ENCODE data around the gene FOXP1.

FOXP1 gene

DNA sequence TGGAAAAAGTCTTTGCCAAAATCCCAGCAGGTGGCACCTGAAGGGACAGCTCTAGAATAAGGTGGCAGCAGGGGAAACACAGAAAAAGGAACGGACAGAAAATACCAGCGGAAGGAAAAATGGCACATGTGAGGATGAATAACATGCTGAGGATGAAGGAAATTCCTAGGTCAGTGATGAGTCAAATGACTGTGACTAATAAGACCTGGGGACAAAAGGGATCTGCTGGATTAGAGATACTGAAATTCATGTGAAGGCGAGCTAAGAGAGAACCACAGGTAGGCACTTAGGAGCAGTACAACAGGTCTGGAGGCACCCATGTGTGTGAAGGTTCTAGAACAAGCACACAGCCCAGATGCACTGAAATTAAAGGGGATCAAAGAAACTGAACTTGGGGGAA, 482.5 kb downstream of the FOXP1 start:
- peaks cover 0 to 84% (median 57%) of the 10 kb centered on the region in 4 donors for H3K4me1 ChIP-seq
- no peaks in the 10 kb centered on the region for H3K27me3 ChIP-seq
- H3K27ac ChIP-seq = peak overlapping the region; percentile 48 to 69
- no peak overlapping the region for H3K4me3 ChIP-seq
- DNase-seq = no peak
- TF ChIP-seq, protein P1, sequence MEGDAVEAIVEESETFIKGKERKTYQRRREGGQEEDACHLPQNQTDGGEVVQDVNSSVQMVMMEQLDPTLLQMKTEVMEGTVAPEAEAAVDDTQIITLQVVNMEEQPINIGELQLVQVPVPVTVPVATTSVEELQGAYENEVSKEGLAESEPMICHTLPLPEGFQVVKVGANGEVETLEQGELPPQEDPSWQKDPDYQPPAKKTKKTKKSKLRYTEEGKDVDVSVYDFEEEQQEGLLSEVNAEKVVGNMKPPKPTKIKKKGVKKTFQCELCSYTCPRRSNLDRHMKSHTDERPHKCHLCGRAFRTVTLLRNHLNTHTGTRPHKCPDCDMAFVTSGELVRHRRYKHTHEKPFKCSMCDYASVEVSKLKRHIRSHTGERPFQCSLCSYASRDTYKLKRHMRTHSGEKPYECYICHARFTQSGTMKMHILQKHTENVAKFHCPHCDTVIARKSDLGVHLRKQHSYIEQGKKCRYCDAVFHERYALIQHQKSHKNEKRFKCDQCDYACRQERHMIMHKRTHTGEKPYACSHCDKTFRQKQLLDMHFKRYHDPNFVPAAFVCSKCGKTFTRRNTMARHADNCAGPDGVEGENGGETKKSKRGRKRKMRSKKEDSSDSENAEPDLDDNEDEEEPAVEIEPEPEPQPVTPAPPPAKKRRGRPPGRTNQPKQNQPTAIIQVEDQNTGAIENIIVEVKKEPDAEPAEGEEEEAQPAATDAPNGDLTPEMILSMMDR (IDR thresholded peaks at IDR 0.05) = no peak
- intact Hi-C loops (cut with DNase I; ENCODE audit: low total_unique reads) = no loop called here
- H3K9me3 ChIP-seq = no peaks in the 10 kb centered on the region
- H3K36me3 ChIP-seq = no peaks in the 10 kb centered on the region

GRCh38 chr3:71099997-71100719, 483.4 kb downstream of the FOXP1 start:
- H3K27ac ChIP-seq = peak overlapping the region; percentile 48 to 69

DNA sequence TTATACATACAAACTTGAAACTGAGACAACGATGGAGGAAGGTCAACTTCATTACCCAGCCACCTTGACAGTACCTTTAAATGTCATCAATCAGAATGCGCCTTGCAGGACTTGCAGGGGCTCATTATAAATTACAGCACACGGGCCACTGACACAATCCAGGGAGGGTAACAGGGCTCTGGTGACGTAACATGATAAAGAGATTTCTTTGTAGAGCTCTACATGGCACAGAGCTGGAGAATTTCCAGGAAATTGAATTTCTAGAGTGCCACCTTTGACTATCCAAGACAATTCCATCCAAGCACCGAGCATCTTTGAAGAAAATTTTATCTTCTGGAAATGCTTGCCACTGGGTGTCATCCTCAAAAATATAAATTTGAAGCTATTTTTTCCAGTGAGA, 486.0 kb downstream of the FOXP1 start:
- intact Hi-C loops (cut with DNase I; ENCODE audit: low total_unique reads) = no loop called here

More at GRCh38 chr3:71099997-71100719, 483.4 kb downstream of the FOXP1 start:
- Histone ChIP-seq H3K36me3 (no peaks in the 10 kb centered on the region), H3K4me3 (no peak overlapping the region), H3K27me3 (no peaks in the 10 kb centered on the region), H3K9me3 (no peaks in the 10 kb centered on the region), H3K4me1 (peaks cover 0 to 84% (median 53%) of the 10 kb centered on the region in 4 donors)
- TF ChIP-seq, protein P1 (IDR thresholded peaks at IDR 0.05) = no peak
- DNase-seq = no peak
- intact Hi-C loops (cut with DNase I; ENCODE audit: low total_unique reads) = no loop called here

GRCh38 chr3:71095511-71096291, 487.8 kb downstream of the FOXP1 start:
- Histone ChIP-seq H3K4me1 (peaks cover 0 to 62% (median 20%) of the 10 kb centered on the region in 4 donors), H3K9me3 (no peaks in the 10 kb centered on the region), H3K27ac (no peak overlapping the region), H3K4me3 (no peak overlapping the region), H3K27me3 (no peaks in the 10 kb centered on the region), H3K36me3 (no peaks in the 10 kb centered on the region)
- TF ChIP-seq, protein P1 (IDR thresholded peaks at IDR 0.05) = no peak
- DNase-seq = no peak
- intact Hi-C loops (cut with DNase I; ENCODE audit: low total_unique reads) = no loop called here

More for the DNA sequence above, 486.0 kb downstream of the FOXP1 start:
- Histone ChIP-seq H3K9me3 (no peaks in the 10 kb centered on the region), H3K27me3 (no peaks in the 10 kb centered on the region), H3K27ac (no peak overlapping the region), H3K4me3 (no peak overlapping the region), H3K36me3 (no peaks in the 10 kb centered on the region), H3K4me1 (peaks cover 0 to 74% (median 33%) of the 10 kb centered on the region in 4 donors)
- TF ChIP-seq, protein P1 (IDR thresholded peaks at IDR 0.05) = no peak
- no peak for DNase-seq

- no peak for DNase-seq
- H3K4me1 ChIP-seq = peaks cover 0 to 62% (median 12%) of the 10 kb centered on the region in 4 donors
- TF ChIP-seq, protein P1 (IDR thresholded peaks at IDR 0.05) = no peak
- no peaks in the 10 kb centered on the region for H3K36me3 ChIP-seq
- intact Hi-C loops (cut with DNase I; ENCODE audit: low total_unique reads) = no loop called here
- H3K27me3 ChIP-seq = no peaks in the 10 kb centered on the region
- no peak overlapping the region for H3K27ac ChIP-seq
- no peak overlapping the region for H3K4me3 ChIP-seq
- H3K9me3 ChIP-seq = no peaks in the 10 kb centered on the region
Observed at GRCh38 chr3:71094658-71095209, 488.8 kb downstream of the FOXP1 start.

Data from tibial artery (tissue), 4 donors.